Brain pericyte (primary cell): ENCODE measurements around the gene CPA1.
A peak's percentile ranks its signal among the peaks of the same experiment; 100 is the strongest.
"Not testable (repeated sequence)": the region's sequence is repeated elsewhere in the genome, so short reads cannot be mapped to it uniquely, and the experiment has no call there.

Source experiments
- DNase-seq: peaks from one replicate; pipeline ENCODE4 v3.0.0-alpha.2; 2012; ENCODE audit warnings: low read depth, low spot score

Gene CPA1

GRCh38 chr7:130372402-130373165 is 7.7 kb upstream of the CPA1 start:
- no peak for DNase-seq

- DNase-seq = no peak
Measured at GRCh38 chr7:130374507-130374906, 5.8 kb upstream of the CPA1 start.

- not testable (repeated sequence) for DNase-seq
Measured at GRCh38 chr7:130376461-130376860, 3.8 kb upstream of the CPA1 start.

- no peak for DNase-seq
Measured at GRCh38 chr7:130377178-130377577, 3.1 kb upstream of the CPA1 start.

GRCh38 chr7:130379019-130379418 is 1.3 kb upstream of the CPA1 start:
- DNase-seq = no peak

GRCh38 chr7:130379532-130379920 is 768 bp upstream of the CPA1 start:
- DNase-seq = no peak

GRCh38 chr7:130380861-130381455 is 664 bp downstream of the CPA1 start:
- no peak for DNase-seq

GRCh38 chr7:130381468-130382312 is 1.4 kb downstream of the CPA1 start:
- DNase-seq = no peak

GRCh38 chr7:130383187-130383980 is 3.1 kb downstream of the CPA1 start:
- DNase-seq = no peak

- no peak for DNase-seq
Measured at GRCh38 chr7:130384371-130384801, 4.1 kb downstream of the CPA1 start.

GRCh38 chr7:130384841-130385599 is 4.7 kb downstream of the CPA1 start:
- no peak for DNase-seq

- no peak for DNase-seq
Measured at GRCh38 chr7:130385600-130386066, 5.3 kb downstream of the CPA1 start.

- DNase-seq = no peak
Measured at GRCh38 chr7:130386876-130387275, 6.6 kb downstream of the CPA1 start.

- DNase-seq = no peak
Measured at GRCh38 chr7:130387306-130387627, 7.0 kb downstream of the CPA1 start.

- DNase-seq = peak; percentile 92
Measured at GRCh38 chr7:130387628-130388403, 7.5 kb downstream of the CPA1 start.

GRCh38 chr7:130388671-130389070 is 8.4 kb downstream of the CPA1 start:
- no peak for DNase-seq

GRCh38 chr7:130390486-130390885 is 10.2 kb downstream of the CPA1 start:
- DNase-seq = no peak

GRCh38 chr7:130393101-130393561 is 12.8 kb downstream of the CPA1 start:
- no peak for DNase-seq

GRCh38 chr7:130393841-130394411 is 13.6 kb downstream of the CPA1 start:
- DNase-seq = no peak
